GM23338 (cell line): Measurements from ENCODE around the gene BEND5.

Source experiments
- CTCF ChIP-seq, 2 experiments: fragments of 200-600 bp in 1 of 2; sonication (generic) in 1 of 2; conservative IDR thresholded peaks; 2 replicates each; pipeline versions ENCODE4 v1.5.1 to v1.6.1; 2016 to 2017; ENCODE audit warnings: antibody characterized with exemption in 2 of 2, low read depth in 2 of 2, mild to moderate bottlenecking in 2 of 2, moderate library complexity in 1 of 2
- ETS1 ChIP-seq: IDR thresholded peaks from 2 replicates; pipeline ENCODE4 v1.6.1; 2016; ENCODE audit warnings: antibody characterized with exemption
- EZH2phosphoT487 ChIP-seq: fragments of 200-600 bp; sonication (generic); IDR thresholded peaks from one replicate; pipeline ENCODE4 v1.8.1; 2018; ENCODE audit warnings: antibody characterized with exemption; ENCODE audit not compliant: unreplicated experiment
- POLR2AphosphoS5 ChIP-seq: IDR thresholded peaks from 2 replicates; pipeline ENCODE4 v1.6.1; 2016; ENCODE audit warnings: antibody characterized with exemption, low read depth

- TF ChIP-seq EZH2phosphoT487 (no peak), CTCF (conservative IDR thresholded peaks at IDR 0.05; ENCODE audit: low read depth in 2 of 2) (no peak), POLR2AphosphoS5 (no peak), ETS1 (no peak)
Observed at GRCh38 chr1:48730164-48730910, 46.4 kb downstream of the BEND5 start.
